Mesenteric fat pad (tissue), 1 donor: ENCODE results near the gene KRTAP10-9. TPM values are rescaled to one million over a fixed set of nuclear protein-coding genes. Genes with fewer than 3 reads are reported as not detected.
A peak's percentile ranks its signal among the peaks of the same experiment; 100 is the strongest.
"Not testable (repeated sequence)": the region's sequence is repeated elsewhere in the genome, so short reads cannot be mapped to it uniquely, and the experiment has no call there.

Experiments used
- DNase-seq: peaks from one replicate; pipeline ENCODE4 v3.0.0-alpha.2; 2020; ENCODE audit warnings: low spot score
- long read RNA-seq: library from polyadenylated mRNA; unstranded; transcript quantifications from one replicate; pipeline ENCODE4 v2.0.0, GENCODE V29; 2020
- total RNA-seq: library from RNA; stranded (reverse); fragmentation: NEBNext Ultra II Directional; extraction: Animal tissue kit (Norgen Biotek cat#: 25700); gene quantifications from one replicate; pipeline ENCODE4 v1.2.1, GENCODE V29; 2021
- donor health status: DM: yes; HTN: yes; CAD: no.

The KRTAP10-9 gene
- not detected for total RNA-seq
- long read RNA-seq = 0 reads

- no peak for DNase-seq
Observed at GRCh38 chr21:44626673-44627143, at the start of gene KRTAP10-9. Gene KRTAP10-9 (plus strand): TSS chr21:44627093. CDS start chr21:44627172, 79 bp downstream.

GRCh38 chr21:44578371-44579055 lies 48.4 kb upstream of the KRTAP10-9 start:
- no peak for DNase-seq

- no peak for DNase-seq
Observed at GRCh38 chr21:44579056-44579832, 47.6 kb upstream of the KRTAP10-9 start.

- no peak for DNase-seq
Observed at GRCh38 chr21:44579833-44580144, 47.1 kb upstream of the KRTAP10-9 start.

- DNase-seq = peak; percentile 88
Observed at GRCh38 chr21:44580231-44580821, 46.6 kb upstream of the KRTAP10-9 start, which contains the start of gene KRTAP10-5. Gene KRTAP10-5 (minus strand): TSS chr21:44580604. CDS start chr21:44580578, 26 bp downstream.

GRCh38 chr21:44581158-44581557 lies 45.7 kb upstream of the KRTAP10-9 start:
- no peak for DNase-seq

- DNase-seq = no peak
Observed at GRCh38 chr21:44582055-44582454, 44.8 kb upstream of the KRTAP10-9 start.

GRCh38 chr21:44583089-44583799 lies 43.6 kb upstream of the KRTAP10-9 start:
- no peak for DNase-seq

GRCh38 chr21:44583800-44584147 lies 43.1 kb upstream of the KRTAP10-9 start:
- no peak for DNase-seq

- no peak for DNase-seq
Observed at GRCh38 chr21:44585892-44586291, 41.0 kb upstream of the KRTAP10-9 start.

- DNase-seq = no peak
Observed at GRCh38 chr21:44589094-44589493, 37.8 kb upstream of the KRTAP10-9 start.

- DNase-seq = no peak
Observed at GRCh38 chr21:44589586-44590305, 37.1 kb upstream of the KRTAP10-9 start.

GRCh38 chr21:44590311-44590721 lies 36.6 kb upstream of the KRTAP10-9 start:
- no peak for DNase-seq

GRCh38 chr21:44590897-44591800 lies 35.7 kb upstream of the KRTAP10-9 start:
- not testable (repeated sequence) for DNase-seq

- not testable (repeated sequence) for DNase-seq
Observed at GRCh38 chr21:44591801-44592130, 35.1 kb upstream of the KRTAP10-9 start.

GRCh38 chr21:44592446-44593311 lies 34.2 kb upstream of the KRTAP10-9 start, which contains the start of gene KRTAP10-6:
Gene KRTAP10-6 (minus strand): TSS chr21:44592505. CDS start chr21:44592484, 21 bp downstream.
- DNase-seq = peak; percentile 89

GRCh38 chr21:44593598-44594405 lies 33.1 kb upstream of the KRTAP10-9 start:
- DNase-seq = no peak

GRCh38 chr21:44594406-44594916 lies 32.4 kb upstream of the KRTAP10-9 start:
- no peak for DNase-seq
